Uterus (tissue), 4 donors: ENCODE data around the gene EXOC4. TPM values are rescaled to one million over a fixed set of nuclear protein-coding genes. Genes with fewer than 3 reads are reported as not detected.

Experiments used
- DNase-seq, 2 donors: peaks; one replicate each; pipeline ENCODE4 v3.0.0-alpha.2; 2019 to 2020
- H3K27ac ChIP-seq, 2 donors: fragments of 200-600 bp; sonication (generic); 1 replicate in 1 of 2; 2 replicates in 1 of 2; pipeline ENCODE4 v1.5.1; 2016 to 2018
- H3K27me3 ChIP-seq, 2 donors: fragments of 200-600 bp; sonication (generic); one replicate each; pipeline ENCODE4 v1.5.1; 2018 to 2019; ENCODE audit warnings: control low read depth in 1 of 2
- H3K36me3 ChIP-seq, 2 donors: fragments of 200-600 bp; sonication (generic); one replicate each; pipeline ENCODE4 v1.5.1; 2019; ENCODE audit warnings: control low read depth in 1 of 2
- H3K4me1 ChIP-seq, 2 donors: fragments of 200-600 bp; sonication (generic); one replicate each; pipeline ENCODE4 v1.5.1; 2018 to 2019; ENCODE audit warnings: control low read depth in 1 of 2
- H3K4me3 ChIP-seq, 2 donors: fragments of 200-600 bp; sonication (generic); 1 replicate in 1 of 2; 2 replicates in 1 of 2; pipeline ENCODE4 v1.5.1; 2018 to 2019; ENCODE audit warnings: mild to moderate bottlenecking in 1 of 2
- H3K9me3 ChIP-seq, 2 donors: fragments of 200-600 bp; sonication (generic); one replicate each; pipeline ENCODE4 v1.5.1; 2019; ENCODE audit warnings: control low read depth in 1 of 2
- POLR2A ChIP-seq, 2 donors: fragments of 450-650 bp; IDR thresholded peaks; one replicate each; pipeline ENCODE4 v1.6.1; 2016; ENCODE audit warnings: antibody characterized with exemption in 2 of 2, mild to moderate bottlenecking in 1 of 2, moderate library complexity in 1 of 2
- intact Hi-C: fragments of 100-400 bp; cut with DNase I; formaldehyde crosslinking; loops from one replicate; pipeline ENCODE4 v1.15.1; 2023; ENCODE audit warnings: low total_unique reads
- total RNA-seq, 4 donors: library from RNA; depleted of rRNA in 3 of 4; stranded (reverse); fragments of >200 nt in 3 of 4; gene quantifications; one replicate each; pipeline versions ENCODE4 v1.1.0 to v1.2.4, GENCODE V29; 2014 to 2023
- TF ChIP-seq, protein P1 (sequence below), 4 experiments: fragments of 200-600 bp in 2 of 4; fragments of 450-650 bp in 2 of 4; sonication (generic) in 2 of 4; IDR thresholded peaks; one replicate each; pipeline ENCODE4 v1.5.1; 2016 to 2019; ENCODE audit warnings: antibody characterized with exemption in 4 of 4, mild to moderate bottlenecking in 2 of 4, moderate library complexity in 1 of 4
- donor health status: DM: yes; HTN: yes; CAD: no.

EXOC4 gene
- total RNA-seq, 4 donors from 2014 or later, result 27.2 to 126 (median 65.4) TPM

DNA sequence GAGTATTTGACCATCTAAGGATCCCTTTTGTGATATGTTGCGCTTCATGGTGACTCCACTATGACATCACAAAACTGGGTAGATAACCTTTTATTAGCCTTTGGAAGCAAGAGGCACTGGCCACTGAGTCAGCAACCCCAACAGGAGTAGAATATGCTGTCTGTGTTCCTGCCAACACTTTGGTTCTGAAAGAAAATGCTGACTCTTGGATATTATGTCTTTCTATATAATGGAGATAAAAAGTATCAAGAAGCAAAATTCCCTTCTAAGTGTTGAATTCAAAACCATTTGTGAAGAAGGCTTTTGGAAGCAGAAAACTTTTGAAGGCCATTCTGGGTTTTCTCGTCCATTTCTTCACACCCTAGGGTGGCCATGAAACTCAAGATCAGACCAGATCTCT is 528.0 kb downstream of the EXOC4 start:
- Histone ChIP-seq H3K36me3 (no peaks in the 10 kb centered on the region), H3K27ac (no peak overlapping the region), H3K27me3 (no peaks in the 10 kb centered on the region), H3K9me3 (no peaks in the 10 kb centered on the region), H3K4me1 (no peaks in the 10 kb centered on the region), H3K4me3 (no peak overlapping the region)
- intact Hi-C loops, result no loop called here
- no peak for DNase-seq
- TF ChIP-seq, protein P1, sequence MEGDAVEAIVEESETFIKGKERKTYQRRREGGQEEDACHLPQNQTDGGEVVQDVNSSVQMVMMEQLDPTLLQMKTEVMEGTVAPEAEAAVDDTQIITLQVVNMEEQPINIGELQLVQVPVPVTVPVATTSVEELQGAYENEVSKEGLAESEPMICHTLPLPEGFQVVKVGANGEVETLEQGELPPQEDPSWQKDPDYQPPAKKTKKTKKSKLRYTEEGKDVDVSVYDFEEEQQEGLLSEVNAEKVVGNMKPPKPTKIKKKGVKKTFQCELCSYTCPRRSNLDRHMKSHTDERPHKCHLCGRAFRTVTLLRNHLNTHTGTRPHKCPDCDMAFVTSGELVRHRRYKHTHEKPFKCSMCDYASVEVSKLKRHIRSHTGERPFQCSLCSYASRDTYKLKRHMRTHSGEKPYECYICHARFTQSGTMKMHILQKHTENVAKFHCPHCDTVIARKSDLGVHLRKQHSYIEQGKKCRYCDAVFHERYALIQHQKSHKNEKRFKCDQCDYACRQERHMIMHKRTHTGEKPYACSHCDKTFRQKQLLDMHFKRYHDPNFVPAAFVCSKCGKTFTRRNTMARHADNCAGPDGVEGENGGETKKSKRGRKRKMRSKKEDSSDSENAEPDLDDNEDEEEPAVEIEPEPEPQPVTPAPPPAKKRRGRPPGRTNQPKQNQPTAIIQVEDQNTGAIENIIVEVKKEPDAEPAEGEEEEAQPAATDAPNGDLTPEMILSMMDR (IDR thresholded peaks at IDR 0.05), result no peak
- no peak for TF ChIP-seq POLR2A (IDR thresholded peaks at IDR 0.05)

- Histone ChIP-seq H3K4me3 (no peak overlapping the region), H3K27me3 (no peaks in the 10 kb centered on the region), H3K9me3 (no peaks in the 10 kb centered on the region), H3K36me3 (no peaks in the 10 kb centered on the region), H3K4me1 (no peaks in the 10 kb centered on the region), H3K27ac (no peak overlapping the region)
- DNase-seq, result no peak
- TF ChIP-seq POLR2A (IDR thresholded peaks at IDR 0.05), result no peak
- TF ChIP-seq, protein P1 (IDR thresholded peaks at IDR 0.05), result no peak
- intact Hi-C loops, result no loop called here
Measured at GRCh38 chr7:133781486-133782090, 528.7 kb downstream of the EXOC4 start.

- H3K27me3 ChIP-seq, result no peaks in the 10 kb centered on the region
- no peaks in the 10 kb centered on the region for H3K36me3 ChIP-seq
- no peak for DNase-seq
- intact Hi-C loops, result no loop called here
- no peaks in the 10 kb centered on the region for H3K4me1 ChIP-seq
- no peak overlapping the region for H3K4me3 ChIP-seq
- no peaks in the 10 kb centered on the region for H3K9me3 ChIP-seq
- no peak overlapping the region for H3K27ac ChIP-seq
- TF ChIP-seq, protein P1 (IDR thresholded peaks at IDR 0.05), result no peak
- no peak for TF ChIP-seq POLR2A (IDR thresholded peaks at IDR 0.05)
Measured at GRCh38 chr7:133782470-133782869, 529.6 kb downstream of the EXOC4 start.

DNA sequence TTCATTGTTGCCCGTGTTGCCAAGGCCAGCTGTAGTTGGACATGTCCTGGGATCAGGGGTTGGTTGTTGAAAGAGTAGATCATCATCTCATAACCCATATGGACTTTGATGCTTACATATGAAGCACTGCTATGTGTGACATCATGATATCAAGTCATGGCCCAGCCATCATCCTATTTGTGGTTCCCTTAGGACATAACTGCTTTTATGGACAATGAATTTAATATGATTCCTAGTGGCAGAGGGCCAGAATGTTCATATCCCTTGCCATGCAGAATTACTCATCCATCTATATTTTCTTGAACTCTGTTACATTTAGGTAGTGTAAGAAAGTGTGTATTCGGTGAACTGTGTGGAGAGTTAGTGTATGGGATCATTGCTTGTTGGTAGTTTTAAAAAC is 530.4 kb downstream of the EXOC4 start:
- no peak for TF ChIP-seq POLR2A (IDR thresholded peaks at IDR 0.05)
- TF ChIP-seq, protein P1 (IDR thresholded peaks at IDR 0.05), result no peak
- no peak overlapping the region for H3K4me3 ChIP-seq
- no peak overlapping the region for H3K27ac ChIP-seq
- no peaks in the 10 kb centered on the region for H3K9me3 ChIP-seq
- intact Hi-C loops, result no loop called here
- H3K36me3 ChIP-seq, result no peaks in the 10 kb centered on the region
- DNase-seq, result no peak
- H3K4me1 ChIP-seq, result no peaks in the 10 kb centered on the region
- no peaks in the 10 kb centered on the region for H3K27me3 ChIP-seq

- no peak for DNase-seq
- no peak overlapping the region for H3K4me3 ChIP-seq
- no peak overlapping the region for H3K27ac ChIP-seq
- H3K4me1 ChIP-seq, result no peaks in the 10 kb centered on the region
- no peaks in the 10 kb centered on the region for H3K36me3 ChIP-seq
- no peak for TF ChIP-seq POLR2A (IDR thresholded peaks at IDR 0.05)
- TF ChIP-seq, protein P1 (IDR thresholded peaks at IDR 0.05), result no peak
- intact Hi-C loops, result no loop called here
- no peaks in the 10 kb centered on the region for H3K9me3 ChIP-seq
- no peaks in the 10 kb centered on the region for H3K27me3 ChIP-seq
Measured at GRCh38 chr7:133784486-133785001, 531.7 kb downstream of the EXOC4 start.
